Dermis microvascular lymphatic vessel endothelial cell (primary cell): ENCODE results near the gene ATOSA. TPM values are rescaled to one million over a fixed set of nuclear protein-coding genes. Genes with fewer than 3 reads are reported as not detected.

ENCODE experiments used
- DNase-seq, 2 donors: peaks; one replicate each; pipeline versions ENCODE4 v3.0.0 to v3.0.0-alpha.2; 2010; ENCODE audit warnings: low read depth in 2 of 2
- total RNA-seq: library from RNA; depleted of rRNA; stranded (reverse); fragments of >200 nt; gene quantifications from 2 replicates; pipeline ENCODE4 v1.2.1, GENCODE V29; 2014

Gene ATOSA
- total RNA-seq, 1 donor from 2014 or later: 29.3 TPM

DNA sequence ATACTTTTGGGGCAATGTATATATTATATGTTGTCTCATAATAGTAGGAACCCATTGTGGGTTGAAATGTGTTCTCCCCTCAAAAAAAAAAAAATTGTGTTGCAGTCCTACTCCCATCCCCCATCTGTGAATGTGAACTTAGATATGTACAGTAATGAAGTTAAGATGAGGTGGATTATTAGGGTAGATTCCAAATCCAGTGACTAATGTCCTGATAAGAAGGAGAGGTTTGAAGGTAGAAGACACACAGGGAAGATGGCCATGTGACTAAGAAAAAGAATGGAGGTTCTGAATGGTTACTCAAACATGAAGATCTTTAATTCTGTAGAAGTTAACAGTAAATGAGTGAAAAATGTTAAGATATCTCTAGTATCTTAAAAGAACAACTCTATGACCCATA lies 3.0 kb upstream of the ATOSA start:
- no peak for DNase-seq

GRCh38 chr15:52681441-52681840 lies 2.3 kb upstream of the ATOSA start:
- DNase-seq: no peak

- DNase-seq: no peak
Measured at GRCh38 chr15:52680761-52681160, 1.6 kb upstream of the ATOSA start.

GRCh38 chr15:52680041-52680391 lies 828 bp upstream of the ATOSA start:
- peak in 1 of 2 donors; percentile 46 for DNase-seq

DNA sequence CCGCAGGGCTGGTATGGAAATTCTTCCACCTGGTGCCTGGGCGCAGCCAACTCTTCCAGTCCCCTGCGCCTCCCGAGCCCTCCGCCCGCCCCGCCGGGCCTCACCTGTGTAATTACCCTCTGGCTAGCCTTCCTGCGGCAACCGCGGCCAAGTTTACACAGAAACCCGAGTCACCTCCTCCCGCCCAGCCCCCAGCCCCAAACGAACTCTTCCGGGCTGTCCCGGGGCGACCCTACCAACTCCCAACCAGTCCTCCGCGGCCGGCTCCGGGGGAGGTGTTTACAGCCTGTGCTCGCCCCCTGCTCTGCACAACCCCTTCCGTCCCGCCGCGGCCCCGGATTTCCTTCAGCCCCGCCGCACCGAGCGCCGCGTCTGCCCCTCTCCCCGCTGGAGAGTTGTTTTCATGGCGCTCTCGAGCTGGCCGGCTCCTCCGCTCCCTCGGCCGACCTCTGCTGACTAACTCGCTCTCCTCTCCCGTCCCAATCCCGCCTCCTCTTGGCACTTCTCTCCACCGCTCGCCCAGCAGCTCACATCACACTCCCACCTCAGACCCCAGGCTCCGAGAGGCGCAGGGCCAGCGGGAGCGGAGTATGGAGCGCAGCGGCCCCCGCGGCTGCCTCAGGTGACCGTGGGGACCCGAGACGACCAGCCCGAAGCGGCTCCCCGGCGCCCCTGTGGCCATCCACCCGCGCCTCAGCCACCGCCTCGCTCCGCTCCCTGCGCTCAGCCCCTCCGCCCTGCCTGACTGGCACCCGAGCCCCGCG lies 538 bp downstream of the ATOSA start:
- DNase-seq: peak; percentile 36 to 79

DNA sequence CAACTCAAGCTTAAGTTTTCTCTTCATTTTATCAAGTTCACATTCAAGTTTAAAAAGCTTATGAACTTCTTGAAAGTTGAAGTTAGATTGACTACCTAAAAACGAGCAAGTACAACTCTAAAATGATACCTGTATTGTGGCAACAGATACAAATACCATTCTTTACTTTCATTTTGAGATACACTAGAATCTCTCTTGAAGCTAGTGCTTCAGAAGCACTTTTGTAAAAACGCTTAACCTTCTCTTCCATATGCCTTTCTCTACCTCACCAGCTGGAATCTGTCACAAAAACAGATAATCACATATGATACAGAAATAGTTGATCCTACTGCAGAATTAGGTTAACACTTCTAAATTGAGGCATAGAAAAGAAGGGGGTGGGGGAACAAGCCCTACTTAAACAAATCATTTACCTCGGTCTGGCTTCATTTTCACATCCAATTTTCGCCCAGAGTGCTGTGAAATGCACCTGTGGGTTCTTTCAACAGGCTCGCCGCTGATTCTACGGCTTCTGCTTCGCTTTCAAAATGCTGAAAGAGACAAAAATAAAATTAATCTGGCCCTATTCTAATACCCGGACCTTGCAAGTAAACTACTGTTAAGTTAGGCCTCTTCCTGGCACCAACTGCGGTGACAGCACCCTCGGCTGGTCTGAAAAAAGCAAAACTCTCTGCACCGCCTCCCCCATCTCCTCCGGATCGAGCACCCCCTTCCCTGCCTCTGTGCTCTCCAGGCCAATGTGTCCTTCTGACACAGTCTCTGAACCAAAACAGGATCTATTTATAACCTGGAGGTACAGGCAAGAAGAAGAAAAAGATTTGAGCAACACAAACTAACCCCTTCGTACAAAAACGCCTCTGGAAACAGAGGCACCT lies 1.4 kb downstream of the ATOSA start:
- DNase-seq: peak in 1 of 2 donors; percentile 61

DNA sequence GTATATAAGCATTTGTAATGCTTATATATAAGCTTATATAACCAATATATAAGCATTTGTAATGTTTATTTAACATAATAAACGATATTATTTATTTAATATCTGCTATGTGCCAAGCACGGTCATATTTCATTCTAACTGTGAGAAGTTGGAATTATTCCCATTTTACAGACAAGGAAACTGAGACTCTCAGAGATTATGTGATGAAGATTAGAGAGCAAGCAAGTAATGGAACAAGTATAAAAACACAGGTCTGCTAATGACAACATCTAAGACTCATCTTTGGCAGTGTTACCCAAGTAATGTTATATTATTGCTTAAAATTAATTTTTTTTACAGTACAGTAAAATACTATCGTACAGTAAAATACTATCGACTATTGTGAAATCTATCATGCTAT lies 4.4 kb downstream of the ATOSA start:
- no peak for DNase-seq

DNA sequence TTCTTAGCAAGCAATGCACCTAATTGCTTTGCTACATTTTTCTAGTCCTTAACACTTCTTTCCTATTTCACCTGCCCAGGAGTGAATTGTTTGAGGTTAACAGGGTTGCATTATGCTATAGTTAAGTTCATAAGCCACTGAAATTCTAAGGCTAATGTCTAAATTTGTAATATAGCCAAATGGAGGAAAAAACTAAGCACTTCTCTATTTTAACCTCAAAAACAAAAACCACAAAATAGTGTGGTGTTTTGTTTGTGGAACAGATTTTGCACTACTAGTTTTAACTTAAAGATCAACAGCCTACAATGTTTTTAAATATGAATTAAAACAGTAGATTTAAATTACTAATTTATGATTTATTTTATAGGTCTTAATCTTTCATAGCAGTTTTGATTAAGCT lies 5.5 kb downstream of the ATOSA start:
- DNase-seq: no peak

- DNase-seq: no peak
Measured at GRCh38 chr15:52673312-52673711, 5.9 kb downstream of the ATOSA start.

GRCh38 chr15:52672661-52673060 lies 6.5 kb downstream of the ATOSA start:
- DNase-seq: no peak

- no peak for DNase-seq
Measured at GRCh38 chr15:52670087-52670486, 9.1 kb downstream of the ATOSA start.

DNA sequence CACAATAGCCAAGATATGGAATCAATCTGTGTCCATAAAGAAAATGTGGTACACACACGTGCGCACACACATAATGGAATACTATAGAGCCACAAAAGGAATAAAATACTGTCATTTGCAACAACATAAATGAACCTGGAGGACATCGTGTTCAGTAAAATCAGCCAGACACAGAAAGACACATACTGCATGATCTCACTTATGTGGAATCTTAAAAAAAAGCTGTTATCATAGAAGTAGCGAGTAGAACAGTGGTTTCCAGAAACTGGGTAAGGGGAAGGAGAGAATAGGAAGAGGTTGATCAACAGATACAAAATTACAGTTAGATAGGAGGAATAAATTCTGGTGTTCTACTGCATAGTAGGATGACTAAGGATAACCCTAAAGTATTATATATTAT lies 11.1 kb downstream of the ATOSA start:
- DNase-seq: no peak

GRCh38 chr15:52667597-52667996 lies 11.6 kb downstream of the ATOSA start:
- no peak for DNase-seq

- DNase-seq: no peak
Measured at GRCh38 chr15:52663536-52664294, 15.5 kb downstream of the ATOSA start.

GRCh38 chr15:52661909-52662308 lies 17.3 kb downstream of the ATOSA start:
- no peak for DNase-seq

GRCh38 chr15:52660192-52660591 lies 19.0 kb downstream of the ATOSA start:
- no peak for DNase-seq

DNA sequence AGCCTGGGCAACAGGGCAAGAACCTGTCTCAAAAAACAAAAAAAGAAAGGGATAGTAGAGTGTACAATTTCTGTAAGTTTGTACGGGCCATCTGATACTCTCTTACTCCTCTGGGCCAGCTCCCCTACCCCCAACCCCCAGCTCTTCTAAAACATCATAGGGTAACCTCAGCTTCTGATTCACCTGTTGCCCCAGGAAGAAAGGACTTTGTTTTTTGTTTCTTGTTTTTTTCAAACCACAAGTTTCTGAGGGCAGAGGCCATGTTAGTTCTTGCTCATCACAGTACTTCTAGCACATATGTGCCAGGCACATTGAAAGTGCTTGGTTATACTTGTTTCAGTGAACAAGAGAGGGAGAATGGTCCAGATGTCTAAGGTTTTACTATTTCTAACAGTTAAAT lies 20.2 kb downstream of the ATOSA start:
- no peak for DNase-seq

GRCh38 chr15:52657338-52657737 lies 21.9 kb downstream of the ATOSA start:
- peak in 1 of 2 donors; percentile 67 for DNase-seq

- DNase-seq: no peak
Measured at GRCh38 chr15:52656412-52656811, 22.8 kb downstream of the ATOSA start.

- peak in 1 of 2 donors; percentile 92 for DNase-seq
Measured at GRCh38 chr15:52653431-52653964, 25.7 kb downstream of the ATOSA start.

GRCh38 chr15:52652984-52653383 lies 26.2 kb downstream of the ATOSA start:
- DNase-seq: peak in 1 of 2 donors; percentile 50

DNA sequence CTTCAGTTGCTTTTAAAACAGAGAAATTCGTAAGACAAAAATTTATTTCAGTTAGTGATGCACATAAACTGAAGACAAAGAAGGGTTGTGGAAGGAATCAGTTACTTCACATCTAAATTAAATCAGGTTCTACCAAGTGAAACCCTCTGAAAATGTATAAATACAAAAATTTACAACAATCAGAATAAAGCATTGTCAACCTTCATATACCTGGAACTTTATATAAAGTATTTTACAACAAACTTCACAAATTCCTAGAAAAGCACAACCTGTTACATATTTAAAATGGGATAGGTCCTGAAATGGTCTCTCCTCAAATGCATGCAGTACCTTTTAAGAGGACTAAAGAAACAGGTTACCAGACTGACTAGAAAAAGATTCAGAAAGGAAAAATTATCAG lies 26.9 kb downstream of the ATOSA start:
- no peak for DNase-seq
